WTC11 (cell line): Measurements from ENCODE around the gene SPRING1. TPM values are rescaled to one million over a fixed set of nuclear protein-coding genes. Genes with fewer than 3 reads are reported as not detected.

Experiments used
- ATAC-seq: fragments of 200-7000 bp; cut with Tn5 transposase; 2 replicates; pipeline ENCODE4 v1.10.0; 2021; ENCODE audit warnings: mild to moderate bottlenecking, moderate library complexity
- CTCF ChIA-PET: fragments of 300-600 bp; sonication (Branson Sonifier 250); formaldehyde crosslinking; loops from one replicate; lab custom pipeline; 2021; ENCODE audit warnings: antibody characterized with exemption; lab: Charles Lee
- POLR2A ChIA-PET: fragments of 350-600 bp; sonication (Branson Sonifier 250); formaldehyde crosslinking; loops from one replicate; lab custom pipeline; 2021; ENCODE audit warnings: antibody characterized with exemption; lab: Charles Lee
- DNase-seq: peaks from one replicate; pipeline ENCODE4 v3.0.0; 2021; ENCODE audit warnings: low spot score
- H3K27ac Mint-ChIP-seq: 2 replicates; pipeline ENCODE4 v1.8.0; 2021; ENCODE audit warnings: mixed read lengths
- H3K27me3 Mint-ChIP-seq: 2 replicates; pipeline ENCODE4 v1.8.0; 2021; ENCODE audit warnings: low read depth, mild to moderate bottlenecking, moderate library complexity, mixed read lengths
- H3K36me3 Mint-ChIP-seq: 2 replicates; pipeline ENCODE4 v1.8.0; 2021; ENCODE audit warnings: mixed read lengths
- H3K4me1 Mint-ChIP-seq: 2 replicates; pipeline ENCODE4 v1.8.0; 2022; ENCODE audit warnings: mixed read lengths
- H3K4me3 Mint-ChIP-seq: 2 replicates; pipeline ENCODE4 v1.8.0; 2021; ENCODE audit warnings: mild to moderate bottlenecking, moderate library complexity, mixed read lengths
- H3K9me3 Mint-ChIP-seq: 2 replicates; pipeline ENCODE4 v1.8.0; 2021; ENCODE audit warnings: mixed read lengths
- CBFB ChIP-seq: sonication (generic); formaldehyde crosslinking; IDR thresholded peaks from 2 replicates; pipeline ENCODE4 v1.8.1; 2022; ENCODE audit warnings: mild to moderate bottlenecking, low read depth, missing genetic modification reagents
- FOXK1 ChIP-seq: sonication (generic); formaldehyde crosslinking; IDR thresholded peaks from 2 replicates; pipeline ENCODE4 v1.8.0; 2022; ENCODE audit warnings: mild to moderate bottlenecking, moderate library complexity, missing genetic modification reagents
- GRHL2 ChIP-seq: fragments of 250-450 bp; sonication (Bioruptor Pico); IDR thresholded peaks from 2 replicates; pipeline ENCODE4 v1.8.0; 2022; ENCODE audit warnings: mild to moderate bottlenecking, moderate library complexity; ENCODE audit not compliant: insufficient replicate concordance, severe bottlenecking
- HMGA2 ChIP-seq: fragments of 250-450 bp; sonication (Bioruptor Pico); IDR thresholded peaks from 2 replicates; pipeline ENCODE4 v1.4.0; 2021; ENCODE audit warnings: mild to moderate bottlenecking, moderate library complexity
- JAZF1 ChIP-seq: fragments of 250-450 bp; sonication (Bioruptor Pico); IDR thresholded peaks from 2 replicates; pipeline ENCODE4 v1.9.0; 2021; ENCODE audit warnings: moderate library complexity, mild to moderate bottlenecking, inconsistent platforms
- PRRX2 ChIP-seq: fragments of 250-450 bp; sonication (Bioruptor Pico); IDR thresholded peaks from 2 replicates; pipeline ENCODE4 v1.8.0; 2021; ENCODE audit warnings: mild to moderate bottlenecking
- RORB ChIP-seq: fragments of 250-450 bp; sonication (Bioruptor Pico); IDR thresholded peaks from 2 replicates; pipeline ENCODE4 v1.9.0; 2021; ENCODE audit warnings: mild to moderate bottlenecking
- SMAD4 ChIP-seq: sonication (generic); formaldehyde crosslinking; IDR thresholded peaks from 2 replicates; pipeline ENCODE4 v1.8.0; 2022; ENCODE audit warnings: mild to moderate bottlenecking, missing genetic modification reagents
- SP1 ChIP-seq: sonication (generic); formaldehyde crosslinking; conservative IDR thresholded peaks from 2 replicates; pipeline ENCODE4 v1.8.1; 2022; ENCODE audit warnings: missing genetic modification reagents
- TEAD4 ChIP-seq: sonication (generic); formaldehyde crosslinking; IDR thresholded peaks from 2 replicates; pipeline ENCODE4 v1.8.0; 2022; ENCODE audit warnings: mild to moderate bottlenecking, missing genetic modification reagents
- ZNF121 ChIP-seq: sonication (generic); formaldehyde crosslinking; IDR thresholded peaks from 2 replicates; pipeline ENCODE4 v1.8.0; 2023; ENCODE audit warnings: missing genetic modification reagents
- total RNA-seq: library from RNA; stranded (reverse); gene quantifications from 3 replicates; pipeline ENCODE4 v1.2.3, GENCODE V29; 2021
- TF ChIP-seq, protein P1 (sequence below): sonication (generic); formaldehyde crosslinking; IDR thresholded peaks from 2 replicates; pipeline ENCODE4 v1.8.1; 2022; ENCODE audit warnings: mild to moderate bottlenecking, missing genetic modification reagents, moderate library complexity, borderline replicate concordance
- TF ChIP-seq, protein P2 (sequence below): sonication (generic); formaldehyde crosslinking; IDR thresholded peaks from 2 replicates; pipeline ENCODE4 v1.8.1; 2023; ENCODE audit warnings: mild to moderate bottlenecking, missing genetic modification reagents
- TF ChIP-seq, protein P3 (sequence below): sonication (generic); formaldehyde crosslinking; IDR thresholded peaks from 2 replicates; pipeline ENCODE4 v1.8.1; 2023; ENCODE audit warnings: mild to moderate bottlenecking, moderate library complexity, missing genetic modification reagents
- TF ChIP-seq, protein P4 (sequence below): sonication (generic); formaldehyde crosslinking; IDR thresholded peaks from 2 replicates; pipeline ENCODE4 v1.8.0; 2022; ENCODE audit warnings: mild to moderate bottlenecking, missing genetic modification reagents
- TF ChIP-seq, protein P5 (sequence below): fragments of 250-450 bp; sonication (Bioruptor Pico); IDR thresholded peaks from 2 replicates; pipeline ENCODE4 v1.9.0; 2021; ENCODE audit warnings: mild to moderate bottlenecking, borderline replicate concordance
- TF ChIP-seq, protein P6 (sequence below): sonication (generic); formaldehyde crosslinking; IDR thresholded peaks from 2 replicates; pipeline ENCODE4 v1.8.0; 2022; ENCODE audit warnings: missing genetic modification reagents

SPRING1 gene
- total RNA-seq, 1 experiment from 2014 or later = 46.1 TPM

DNA sequence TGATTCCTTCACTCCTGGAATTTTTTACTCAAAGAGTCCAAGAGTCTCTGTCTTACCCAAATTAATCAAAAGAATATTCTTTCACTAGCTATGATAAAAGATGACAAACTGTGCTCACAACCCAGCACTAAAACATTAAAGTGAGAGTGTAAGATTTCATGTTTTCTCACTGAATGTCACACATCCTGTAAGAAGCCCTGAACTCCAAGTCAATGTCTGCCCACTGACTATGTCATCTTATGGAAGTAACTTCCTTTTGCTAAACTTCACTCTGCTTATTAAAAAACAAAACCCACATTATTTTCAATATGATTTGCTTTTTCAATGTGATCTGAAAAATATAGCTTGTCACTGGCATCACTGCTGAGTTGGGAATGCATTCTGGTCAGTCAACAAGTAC, 15.6 kb downstream of the SPRING1 start:
- H3K9me3 Mint-ChIP-seq = no peaks in the 10 kb centered on the region
- H3K4me1 Mint-ChIP-seq = peaks cover 27% of the 10 kb centered on the region
- peaks cover 4% of the 10 kb centered on the region; the same call in 1 of the 2 replicates for H3K36me3 Mint-ChIP-seq
- DNase-seq (no peak), ATAC-seq (no peak)
- no peak for TF ChIP-seq HMGA2 (CRISPR knock-in tag)
- TF ChIP-seq JAZF1 (CRISPR knock-in tag) = no peak
- TF ChIP-seq, protein P1, sequence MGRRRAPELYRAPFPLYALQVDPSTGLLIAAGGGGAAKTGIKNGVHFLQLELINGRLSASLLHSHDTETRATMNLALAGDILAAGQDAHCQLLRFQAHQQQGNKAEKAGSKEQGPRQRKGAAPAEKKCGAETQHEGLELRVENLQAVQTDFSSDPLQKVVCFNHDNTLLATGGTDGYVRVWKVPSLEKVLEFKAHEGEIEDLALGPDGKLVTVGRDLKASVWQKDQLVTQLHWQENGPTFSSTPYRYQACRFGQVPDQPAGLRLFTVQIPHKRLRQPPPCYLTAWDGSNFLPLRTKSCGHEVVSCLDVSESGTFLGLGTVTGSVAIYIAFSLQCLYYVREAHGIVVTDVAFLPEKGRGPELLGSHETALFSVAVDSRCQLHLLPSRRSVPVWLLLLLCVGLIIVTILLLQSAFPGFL = no peak
- TF ChIP-seq, protein P2, sequence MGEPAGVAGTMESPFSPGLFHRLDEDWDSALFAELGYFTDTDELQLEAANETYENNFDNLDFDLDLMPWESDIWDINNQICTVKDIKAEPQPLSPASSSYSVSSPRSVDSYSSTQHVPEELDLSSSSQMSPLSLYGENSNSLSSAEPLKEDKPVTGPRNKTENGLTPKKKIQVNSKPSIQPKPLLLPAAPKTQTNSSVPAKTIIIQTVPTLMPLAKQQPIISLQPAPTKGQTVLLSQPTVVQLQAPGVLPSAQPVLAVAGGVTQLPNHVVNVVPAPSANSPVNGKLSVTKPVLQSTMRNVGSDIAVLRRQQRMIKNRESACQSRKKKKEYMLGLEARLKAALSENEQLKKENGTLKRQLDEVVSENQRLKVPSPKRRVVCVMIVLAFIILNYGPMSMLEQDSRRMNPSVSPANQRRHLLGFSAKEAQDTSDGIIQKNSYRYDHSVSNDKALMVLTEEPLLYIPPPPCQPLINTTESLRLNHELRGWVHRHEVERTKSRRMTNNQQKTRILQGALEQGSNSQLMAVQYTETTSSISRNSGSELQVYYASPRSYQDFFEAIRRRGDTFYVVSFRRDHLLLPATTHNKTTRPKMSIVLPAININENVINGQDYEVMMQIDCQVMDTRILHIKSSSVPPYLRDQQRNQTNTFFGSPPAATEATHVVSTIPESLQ (CRISPR knock-in tag) = no peak
- TF ChIP-seq, protein P3, sequence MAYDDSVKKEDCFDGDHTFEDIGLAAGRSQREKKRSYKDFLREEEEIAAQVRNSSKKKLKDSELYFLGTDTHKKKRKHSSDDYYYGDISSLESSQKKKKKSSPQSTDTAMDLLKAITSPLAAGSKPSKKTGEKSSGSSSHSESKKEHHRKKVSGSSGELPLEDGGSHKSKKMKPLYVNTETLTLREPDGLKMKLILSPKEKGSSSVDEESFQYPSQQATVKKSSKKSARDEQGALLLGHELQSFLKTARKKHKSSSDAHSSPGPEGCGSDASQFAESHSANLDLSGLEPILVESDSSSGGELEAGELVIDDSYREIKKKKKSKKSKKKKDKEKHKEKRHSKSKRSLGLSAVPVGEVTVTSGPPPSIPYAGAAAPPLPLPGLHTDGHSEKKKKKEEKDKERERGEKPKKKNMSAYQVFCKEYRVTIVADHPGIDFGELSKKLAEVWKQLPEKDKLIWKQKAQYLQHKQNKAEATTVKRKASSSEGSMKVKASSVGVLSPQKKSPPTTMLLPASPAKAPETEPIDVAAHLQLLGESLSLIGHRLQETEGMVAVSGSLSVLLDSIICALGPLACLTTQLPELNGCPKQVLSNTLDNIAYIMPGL (CRISPR knock-in tag) = no peak
- TF ChIP-seq ZNF121 (CRISPR knock-in tag) = no peak
- TF ChIP-seq TEAD4 (CRISPR knock-in tag) = no peak
- TF ChIP-seq, protein P4, sequence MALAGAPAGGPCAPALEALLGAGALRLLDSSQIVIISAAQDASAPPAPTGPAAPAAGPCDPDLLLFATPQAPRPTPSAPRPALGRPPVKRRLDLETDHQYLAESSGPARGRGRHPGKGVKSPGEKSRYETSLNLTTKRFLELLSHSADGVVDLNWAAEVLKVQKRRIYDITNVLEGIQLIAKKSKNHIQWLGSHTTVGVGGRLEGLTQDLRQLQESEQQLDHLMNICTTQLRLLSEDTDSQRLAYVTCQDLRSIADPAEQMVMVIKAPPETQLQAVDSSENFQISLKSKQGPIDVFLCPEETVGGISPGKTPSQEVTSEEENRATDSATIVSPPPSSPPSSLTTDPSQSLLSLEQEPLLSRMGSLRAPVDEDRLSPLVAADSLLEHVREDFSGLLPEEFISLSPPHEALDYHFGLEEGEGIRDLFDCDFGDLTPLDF (CRISPR knock-in tag) = no peak
- no peak for TF ChIP-seq SMAD4
- no peak overlapping the region for H3K27ac Mint-ChIP-seq
- ChIA-PET CTCF (interaction anchor here (0.6 to 2.2 kb wide), 3 partner anchors 19 to 469 kb away, joined by 4 to 8 read pairs (median 7); no protein-coding TSS in a partner anchor), POLR2A (no interaction called here)
- H3K27me3 Mint-ChIP-seq = no peaks in the 10 kb centered on the region
- no peak overlapping the region for H3K4me3 Mint-ChIP-seq

DNA sequence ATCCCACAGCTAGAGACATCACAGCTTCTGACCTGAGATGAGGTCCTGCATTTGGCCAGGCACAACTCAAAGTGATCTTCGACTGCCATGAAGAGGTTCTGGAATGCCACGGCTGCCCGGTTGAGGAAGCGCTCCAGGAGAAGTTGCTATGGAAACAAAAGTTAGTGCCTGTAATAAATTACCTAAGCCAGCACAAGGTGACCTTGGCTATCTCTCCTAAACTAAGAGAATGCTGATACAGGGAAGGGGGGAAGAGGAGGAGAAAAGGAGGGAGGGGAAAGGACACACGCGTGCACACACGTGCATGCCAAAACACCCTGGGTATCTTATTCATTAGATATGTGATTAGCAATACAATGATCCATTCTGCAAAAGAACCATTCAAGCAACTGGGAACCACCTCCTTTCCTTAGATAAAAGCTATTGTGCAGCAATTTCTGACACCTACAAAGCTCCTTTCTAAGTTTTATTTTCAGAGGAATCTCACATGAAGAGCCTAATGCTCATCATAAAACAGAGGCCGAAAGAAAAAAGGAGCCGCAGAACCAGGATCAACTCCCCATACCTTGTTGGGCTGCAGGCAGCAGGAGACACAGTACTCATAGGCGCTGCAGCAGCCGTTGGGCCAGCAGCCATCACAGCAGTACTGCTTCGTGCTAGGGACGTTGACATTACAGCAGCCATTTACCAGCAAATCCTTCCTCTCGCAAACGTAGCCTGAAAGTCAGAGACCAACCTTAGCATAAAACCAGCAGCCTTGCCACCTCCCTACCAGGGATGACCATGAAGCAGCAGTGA, 17.9 kb downstream of the SPRING1 start:
- Mint-ChIP-seq H3K4me3 (no peak overlapping the region), H3K27ac (no peak overlapping the region), H3K36me3 (peaks cover 19% of the 10 kb centered on the region; the same call in 1 of the 2 replicates), H3K9me3 (no peaks in the 10 kb centered on the region), H3K4me1 (peaks cover 19% of the 10 kb centered on the region), H3K27me3 (no peaks in the 10 kb centered on the region)
- POLR2A ChIA-PET = no interaction called here
- CTCF ChIA-PET = interaction anchor here (2.0 to 2.7 kb wide), 2 partner anchors 17 to 143 kb away, joined by 5 to 8 read pairs; no protein-coding TSS in a partner anchor
- DNase-seq = no peak
- peak; percentile 24; the same call in 1 of the 2 replicates for ATAC-seq
- no peak for TF ChIP-seq CBFB (CRISPR knock-in tag)
- no peak for TF ChIP-seq GRHL2
- TF ChIP-seq, protein P5, sequence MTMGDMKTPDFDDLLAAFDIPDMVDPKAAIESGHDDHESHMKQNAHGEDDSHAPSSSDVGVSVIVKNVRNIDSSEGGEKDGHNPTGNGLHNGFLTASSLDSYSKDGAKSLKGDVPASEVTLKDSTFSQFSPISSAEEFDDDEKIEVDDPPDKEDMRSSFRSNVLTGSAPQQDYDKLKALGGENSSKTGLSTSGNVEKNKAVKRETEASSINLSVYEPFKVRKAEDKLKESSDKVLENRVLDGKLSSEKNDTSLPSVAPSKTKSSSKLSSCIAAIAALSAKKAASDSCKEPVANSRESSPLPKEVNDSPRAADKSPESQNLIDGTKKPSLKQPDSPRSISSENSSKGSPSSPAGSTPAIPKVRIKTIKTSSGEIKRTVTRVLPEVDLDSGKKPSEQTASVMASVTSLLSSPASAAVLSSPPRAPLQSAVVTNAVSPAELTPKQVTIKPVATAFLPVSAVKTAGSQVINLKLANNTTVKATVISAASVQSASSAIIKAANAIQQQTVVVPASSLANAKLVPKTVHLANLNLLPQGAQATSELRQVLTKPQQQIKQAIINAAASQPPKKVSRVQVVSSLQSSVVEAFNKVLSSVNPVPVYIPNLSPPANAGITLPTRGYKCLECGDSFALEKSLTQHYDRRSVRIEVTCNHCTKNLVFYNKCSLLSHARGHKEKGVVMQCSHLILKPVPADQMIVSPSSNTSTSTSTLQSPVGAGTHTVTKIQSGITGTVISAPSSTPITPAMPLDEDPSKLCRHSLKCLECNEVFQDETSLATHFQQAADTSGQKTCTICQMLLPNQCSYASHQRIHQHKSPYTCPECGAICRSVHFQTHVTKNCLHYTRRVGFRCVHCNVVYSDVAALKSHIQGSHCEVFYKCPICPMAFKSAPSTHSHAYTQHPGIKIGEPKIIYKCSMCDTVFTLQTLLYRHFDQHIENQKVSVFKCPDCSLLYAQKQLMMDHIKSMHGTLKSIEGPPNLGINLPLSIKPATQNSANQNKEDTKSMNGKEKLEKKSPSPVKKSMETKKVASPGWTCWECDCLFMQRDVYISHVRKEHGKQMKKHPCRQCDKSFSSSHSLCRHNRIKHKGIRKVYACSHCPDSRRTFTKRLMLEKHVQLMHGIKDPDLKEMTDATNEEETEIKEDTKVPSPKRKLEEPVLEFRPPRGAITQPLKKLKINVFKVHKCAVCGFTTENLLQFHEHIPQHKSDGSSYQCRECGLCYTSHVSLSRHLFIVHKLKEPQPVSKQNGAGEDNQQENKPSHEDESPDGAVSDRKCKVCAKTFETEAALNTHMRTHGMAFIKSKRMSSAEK = no peak
- TF ChIP-seq, protein P6, sequence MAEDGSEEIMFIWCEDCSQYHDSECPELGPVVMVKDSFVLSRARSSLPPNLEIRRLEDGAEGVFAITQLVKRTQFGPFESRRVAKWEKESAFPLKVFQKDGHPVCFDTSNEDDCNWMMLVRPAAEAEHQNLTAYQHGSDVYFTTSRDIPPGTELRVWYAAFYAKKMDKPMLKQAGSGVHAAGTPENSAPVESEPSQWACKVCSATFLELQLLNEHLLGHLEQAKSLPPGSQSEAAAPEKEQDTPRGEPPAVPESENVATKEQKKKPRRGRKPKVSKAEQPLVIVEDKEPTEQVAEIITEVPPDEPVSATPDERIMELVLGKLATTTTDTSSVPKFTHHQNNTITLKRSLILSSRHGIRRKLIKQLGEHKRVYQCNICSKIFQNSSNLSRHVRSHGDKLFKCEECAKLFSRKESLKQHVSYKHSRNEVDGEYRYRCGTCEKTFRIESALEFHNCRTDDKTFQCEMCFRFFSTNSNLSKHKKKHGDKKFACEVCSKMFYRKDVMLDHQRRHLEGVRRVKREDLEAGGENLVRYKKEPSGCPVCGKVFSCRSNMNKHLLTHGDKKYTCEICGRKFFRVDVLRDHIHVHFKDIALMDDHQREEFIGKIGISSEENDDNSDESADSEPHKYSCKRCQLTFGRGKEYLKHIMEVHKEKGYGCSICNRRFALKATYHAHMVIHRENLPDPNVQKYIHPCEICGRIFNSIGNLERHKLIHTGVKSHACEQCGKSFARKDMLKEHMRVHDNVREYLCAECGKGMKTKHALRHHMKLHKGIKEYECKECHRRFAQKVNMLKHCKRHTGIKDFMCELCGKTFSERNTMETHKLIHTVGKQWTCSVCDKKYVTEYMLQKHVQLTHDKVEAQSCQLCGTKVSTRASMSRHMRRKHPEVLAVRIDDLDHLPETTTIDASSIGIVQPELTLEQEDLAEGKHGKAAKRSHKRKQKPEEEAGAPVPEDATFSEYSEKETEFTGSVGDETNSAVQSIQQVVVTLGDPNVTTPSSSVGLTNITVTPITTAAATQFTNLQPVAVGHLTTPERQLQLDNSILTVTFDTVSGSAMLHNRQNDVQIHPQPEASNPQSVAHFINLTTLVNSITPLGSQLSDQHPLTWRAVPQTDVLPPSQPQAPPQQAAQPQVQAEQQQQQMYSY (CRISPR knock-in tag) = no peak
- no peak for TF ChIP-seq SP1 (CRISPR knock-in tag)
- TF ChIP-seq, protein P3 (CRISPR knock-in tag) = no peak
- TF ChIP-seq RORB (CRISPR knock-in tag) = no peak
- no peak for TF ChIP-seq FOXK1 (CRISPR knock-in tag)
- no peak for TF ChIP-seq PRRX2
